GM23338 (cell line): ENCODE measurements around the gene PAM. TPM values are rescaled to one million over a fixed set of nuclear protein-coding genes. Genes with fewer than 3 reads are reported as not detected.

ENCODE experiments used
- CREB1 ChIP-seq: fragments of 250-450 bp; sonication (Bioruptor Pico); IDR thresholded peaks from 2 replicates; pipeline ENCODE4 v1.5.0; 2020; ENCODE audit warnings: low read depth, mild to moderate bottlenecking, moderate library complexity
- EZH2phosphoT487 ChIP-seq: fragments of 200-600 bp; sonication (generic); IDR thresholded peaks from one replicate; pipeline ENCODE4 v1.8.1; 2018; ENCODE audit warnings: antibody characterized with exemption; ENCODE audit not compliant: unreplicated experiment
- JUNB ChIP-seq: IDR thresholded peaks from one replicate; pipeline ENCODE4 v1.6.1; 2016; ENCODE audit warnings: antibody characterized with exemption; ENCODE audit not compliant: unreplicated experiment
- POLR2AphosphoS5 ChIP-seq: IDR thresholded peaks from 2 replicates; pipeline ENCODE4 v1.6.1; 2016; ENCODE audit warnings: antibody characterized with exemption, low read depth
- REST ChIP-seq: IDR thresholded peaks from one replicate; pipeline ENCODE4 v1.6.1; 2018; ENCODE audit warnings: antibody characterized with exemption; ENCODE audit not compliant: unreplicated experiment
- STAT1 ChIP-seq: IDR thresholded peaks from one replicate; pipeline ENCODE4 v1.6.1; 2016; ENCODE audit warnings: antibody characterized with exemption; ENCODE audit not compliant: unreplicated experiment
- ZNF114 ChIP-seq: fragments of 250-450 bp; sonication (Bioruptor Pico); IDR thresholded peaks from 2 replicates; pipeline ENCODE4 v1.5.0; 2020; ENCODE audit warnings: mild to moderate bottlenecking, moderate library complexity
- ZNF331 ChIP-seq: fragments of 250-450 bp; sonication (Bioruptor Pico); IDR thresholded peaks from 2 replicates; pipeline ENCODE4 v1.5.0; 2020; ENCODE audit warnings: low read depth, mild to moderate bottlenecking, moderate library complexity
- polyA plus RNA-seq: library from polyadenylated mRNA; unstranded; fragments of >200 nt; fragmentation: Nextera tagmentation; extraction: Ambion mirVana; gene quantifications from 2 replicates; pipeline ENCODE4 v1.2.1, GENCODE V29; 2016
- total RNA-seq: library from RNA; depleted of rRNA; stranded (reverse); fragments of >200 nt; shearing (Covaris generic); gene quantifications from 2 replicates; pipeline ENCODE4 v1.2.3, GENCODE V29; 2014
- TF ChIP-seq, protein P1 (sequence below): fragments of 250-450 bp; sonication (Bioruptor Pico); IDR thresholded peaks from 2 replicates; pipeline ENCODE4 v1.5.0; 2020; ENCODE audit warnings: mild to moderate bottlenecking, moderate library complexity
- TF ChIP-seq, protein P2 (sequence below): IDR thresholded peaks from 2 replicates; pipeline ENCODE4 v1.6.1; 2016; ENCODE audit warnings: antibody characterized with exemption

The PAM gene
- total and polyA plus RNA-seq, 2 experiments from 2014 or later, result 33.9 to 79.4 TPM

DNA sequence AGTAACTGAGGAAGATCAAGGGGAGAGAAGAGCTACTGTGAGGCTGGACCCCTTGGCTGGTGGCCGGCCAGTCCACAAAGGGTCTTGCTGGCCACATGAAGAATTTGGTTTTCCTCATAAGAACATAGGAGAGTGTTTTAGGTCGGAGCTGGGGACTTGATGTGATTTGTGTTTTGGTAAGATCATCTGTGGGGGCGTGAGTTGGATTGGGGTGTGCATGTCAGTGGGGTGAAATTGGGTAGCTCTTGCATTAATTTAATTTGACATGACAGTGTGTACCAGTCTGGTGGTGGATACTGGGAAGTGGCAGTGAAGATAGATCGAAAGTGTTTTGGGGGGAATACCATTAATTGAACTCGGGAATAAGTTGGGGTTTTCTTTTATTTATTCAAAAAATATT is 8.6 kb downstream of the PAM start (continued):
- TF ChIP-seq, protein P1, sequence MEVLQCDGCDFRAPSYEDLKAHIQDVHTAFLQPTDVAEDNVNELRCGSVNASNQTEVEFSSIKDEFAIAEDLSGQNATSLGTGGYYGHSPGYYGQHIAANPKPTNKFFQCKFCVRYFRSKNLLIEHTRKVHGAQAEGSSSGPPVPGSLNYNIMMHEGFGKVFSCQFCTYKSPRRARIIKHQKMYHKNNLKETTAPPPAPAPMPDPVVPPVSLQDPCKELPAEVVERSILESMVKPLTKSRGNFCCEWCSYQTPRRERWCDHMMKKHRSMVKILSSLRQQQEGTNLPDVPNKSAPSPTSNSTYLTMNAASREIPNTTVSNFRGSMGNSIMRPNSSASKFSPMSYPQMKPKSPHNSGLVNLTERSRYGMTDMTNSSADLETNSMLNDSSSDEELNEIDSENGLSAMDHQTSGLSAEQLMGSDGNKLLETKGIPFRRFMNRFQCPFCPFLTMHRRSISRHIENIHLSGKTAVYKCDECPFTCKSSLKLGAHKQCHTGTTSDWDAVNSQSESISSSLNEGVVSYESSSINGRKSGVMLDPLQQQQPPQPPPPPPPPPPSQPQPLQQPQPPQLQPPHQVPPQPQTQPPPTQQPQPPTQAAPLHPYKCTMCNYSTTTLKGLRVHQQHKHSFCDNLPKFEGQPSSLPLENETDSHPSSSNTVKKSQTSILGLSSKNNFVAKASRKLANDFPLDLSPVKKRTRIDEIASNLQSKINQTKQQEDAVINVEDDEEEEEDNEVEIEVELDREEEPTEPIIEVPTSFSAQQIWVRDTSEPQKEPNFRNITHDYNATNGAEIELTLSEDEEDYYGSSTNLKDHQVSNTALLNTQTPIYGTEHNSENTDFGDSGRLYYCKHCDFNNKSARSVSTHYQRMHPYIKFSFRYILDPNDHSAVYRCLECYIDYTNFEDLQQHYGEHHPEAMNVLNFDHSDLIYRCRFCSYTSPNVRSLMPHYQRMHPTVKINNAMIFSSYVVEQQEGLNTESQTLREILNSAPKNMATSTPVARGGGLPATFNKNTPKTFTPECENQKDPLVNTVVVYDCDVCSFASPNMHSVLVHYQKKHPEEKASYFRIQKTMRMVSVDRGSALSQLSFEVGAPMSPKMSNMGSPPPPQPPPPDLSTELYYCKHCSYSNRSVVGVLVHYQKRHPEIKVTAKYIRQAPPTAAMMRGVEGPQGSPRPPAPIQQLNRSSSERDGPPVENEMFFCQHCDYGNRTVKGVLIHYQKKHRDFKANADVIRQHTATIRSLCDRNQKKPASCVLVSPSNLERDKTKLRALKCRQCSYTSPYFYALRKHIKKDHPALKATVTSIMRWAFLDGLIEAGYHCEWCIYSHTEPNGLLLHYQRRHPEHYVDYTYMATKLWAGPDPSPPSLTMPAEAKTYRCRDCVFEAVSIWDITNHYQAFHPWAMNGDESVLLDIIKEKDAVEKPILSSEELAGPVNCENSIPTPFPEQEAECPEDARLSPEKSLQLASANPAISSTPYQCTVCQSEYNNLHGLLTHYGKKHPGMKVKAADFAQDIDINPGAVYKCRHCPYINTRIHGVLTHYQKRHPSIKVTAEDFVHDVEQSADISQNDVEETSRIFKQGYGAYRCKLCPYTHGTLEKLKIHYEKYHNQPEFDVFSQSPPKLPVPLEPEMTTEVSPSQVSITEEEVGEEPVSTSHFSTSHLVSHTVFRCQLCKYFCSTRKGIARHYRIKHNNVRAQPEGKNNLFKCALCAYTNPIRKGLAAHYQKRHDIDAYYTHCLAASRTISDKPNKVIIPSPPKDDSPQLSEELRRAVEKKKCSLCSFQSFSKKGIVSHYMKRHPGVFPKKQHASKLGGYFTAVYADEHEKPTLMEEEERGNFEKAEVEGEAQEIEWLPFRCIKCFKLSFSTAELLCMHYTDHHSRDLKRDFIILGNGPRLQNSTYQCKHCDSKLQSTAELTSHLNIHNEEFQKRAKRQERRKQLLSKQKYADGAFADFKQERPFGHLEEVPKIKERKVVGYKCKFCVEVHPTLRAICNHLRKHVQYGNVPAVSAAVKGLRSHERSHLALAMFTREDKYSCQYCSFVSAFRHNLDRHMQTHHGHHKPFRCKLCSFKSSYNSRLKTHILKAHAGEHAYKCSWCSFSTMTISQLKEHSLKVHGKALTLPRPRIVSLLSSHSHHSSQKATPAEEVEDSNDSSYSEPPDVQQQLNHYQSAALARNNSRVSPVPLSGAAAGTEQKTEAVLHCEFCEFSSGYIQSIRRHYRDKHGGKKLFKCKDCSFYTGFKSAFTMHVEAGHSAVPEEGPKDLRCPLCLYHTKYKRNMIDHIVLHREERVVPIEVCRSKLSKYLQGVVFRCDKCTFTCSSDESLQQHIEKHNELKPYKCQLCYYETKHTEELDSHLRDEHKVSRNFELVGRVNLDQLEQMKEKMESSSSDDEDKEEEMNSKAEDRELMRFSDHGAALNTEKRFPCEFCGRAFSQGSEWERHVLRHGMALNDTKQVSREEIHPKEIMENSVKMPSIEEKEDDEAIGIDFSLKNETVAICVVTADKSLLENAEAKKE (CRISPR knock-in tag), result no peak
- TF ChIP-seq CREB1 (no peak), REST (no peak), STAT1 (no peak), JUNB (no peak), EZH2phosphoT487 (no peak), POLR2AphosphoS5 (no peak), ZNF331 (CRISPR knock-in tag) (no peak), ZNF114 (CRISPR knock-in tag) (no peak)
- TF ChIP-seq, protein P2, sequence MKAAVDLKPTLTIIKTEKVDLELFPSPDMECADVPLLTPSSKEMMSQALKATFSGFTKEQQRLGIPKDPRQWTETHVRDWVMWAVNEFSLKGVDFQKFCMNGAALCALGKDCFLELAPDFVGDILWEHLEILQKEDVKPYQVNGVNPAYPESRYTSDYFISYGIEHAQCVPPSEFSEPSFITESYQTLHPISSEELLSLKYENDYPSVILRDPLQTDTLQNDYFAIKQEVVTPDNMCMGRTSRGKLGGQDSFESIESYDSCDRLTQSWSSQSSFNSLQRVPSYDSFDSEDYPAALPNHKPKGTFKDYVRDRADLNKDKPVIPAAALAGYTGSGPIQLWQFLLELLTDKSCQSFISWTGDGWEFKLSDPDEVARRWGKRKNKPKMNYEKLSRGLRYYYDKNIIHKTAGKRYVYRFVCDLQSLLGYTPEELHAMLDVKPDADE, result no peak
